Natural killer cell (primary cell): ENCODE data around the gene MMP10. TPM values are rescaled to one million over a fixed set of nuclear protein-coding genes. Genes with fewer than 3 reads are reported as not detected.

Source experiments
- ATAC-seq, 3 donors: fragments of 150-1000 bp in 2 of 3; fragments of 200-7000 bp in 1 of 3; cut with Tn5 transposase; 1 replicate in 1 of 3; 2 replicates in 2 of 3; pipeline ENCODE4 v1.10.0; 2021; ENCODE audit warnings: mild to moderate bottlenecking in 2 of 3, moderate library complexity in 2 of 3
- DNase-seq, 2 donors: peaks; one replicate each; pipeline versions ENCODE4 v3.0.0 to v3.0.0-alpha.2; 2013 to 2021; ENCODE audit warnings: mixed read lengths in 1 of 2
- H3K27ac ChIP-seq: one replicate; pipeline ENCODE4 v1.5.1; 2013; ENCODE audit warnings: mild to moderate bottlenecking, low read length
- H3K27me3 ChIP-seq: one replicate; pipeline ENCODE4 v1.6.1; 2013; ENCODE audit warnings: low read length; ENCODE audit not compliant: control insufficient read depth, insufficient read depth
- H3K36me3 ChIP-seq: one replicate; pipeline ENCODE4 v1.6.1; 2013; ENCODE audit warnings: low read length; ENCODE audit not compliant: control insufficient read depth, insufficient read depth
- H3K4me1 ChIP-seq: one replicate; pipeline ENCODE4 v1.6.1; 2013; ENCODE audit warnings: low read length; ENCODE audit not compliant: control insufficient read depth, insufficient read depth
- H3K4me3 ChIP-seq: one replicate; pipeline ENCODE4 v1.5.1; 2013; ENCODE audit warnings: low read length
- H3K9me3 ChIP-seq: one replicate; pipeline ENCODE4 v1.6.1; 2013; ENCODE audit warnings: low read length; ENCODE audit not compliant: control insufficient read depth, insufficient read depth
- H3K27ac Mint-ChIP-seq, 2 donors: one replicate each; pipeline ENCODE4 v1.8.0; 2022; ENCODE audit warnings: mild to moderate bottlenecking in 2 of 2, mixed read lengths in 2 of 2, moderate library complexity in 1 of 2
- H3K27me3 Mint-ChIP-seq, 2 donors: one replicate each; pipeline ENCODE4 v1.8.0; 2022; ENCODE audit warnings: low read depth in 2 of 2, mixed read lengths in 2 of 2
- H3K36me3 Mint-ChIP-seq: one replicate; pipeline ENCODE4 v1.8.0; 2022; ENCODE audit warnings: mixed read lengths
- H3K4me1 Mint-ChIP-seq, 2 donors: one replicate each; pipeline ENCODE4 v1.8.0; 2022; ENCODE audit warnings: mixed read lengths in 2 of 2
- H3K4me3 Mint-ChIP-seq: one replicate; pipeline ENCODE4 v1.8.0; 2022; ENCODE audit warnings: mild to moderate bottlenecking, moderate library complexity, mixed read lengths
- H3K9me3 Mint-ChIP-seq, 2 donors: one replicate each; pipeline ENCODE4 v1.8.0; 2022; ENCODE audit warnings: mixed read lengths in 2 of 2
- WGBS: methylation state at CpG from one replicate; pipeline ENCODE4 v1.1.7; 2013; ENCODE audit warnings: missing lambda C conversion rate; ENCODE audit not compliant: insufficient coverage; 5-methylcytosine and 5-hydroxymethylcytosine counted together
- intact Hi-C: fragments of 100-400 bp; cut with micrococcal nuclease; formaldehyde crosslinking; loops from one replicate; pipeline ENCODE4 v1.14.2; 2022
- total RNA-seq, 4 donors: library from RNA; stranded (reverse); fragments of 120-200 nt in 1 of 4; gene quantifications; one replicate each; pipeline versions ENCODE4 v1.2.3 to v1.2.4, GENCODE V29; 2013 to 2022
- TF ChIP-seq, protein P1 (sequence below): fragments of 200-600 bp; IDR thresholded peaks from one replicate; pipeline ENCODE4 v1.8.0; 2022; ENCODE audit warnings: antibody characterized with exemption

MMP10 gene
- total RNA-seq, 3 donors from 2014 or later (not counting 1 experiment from before 2014, with no cell fraction given) = not detected

DNA sequence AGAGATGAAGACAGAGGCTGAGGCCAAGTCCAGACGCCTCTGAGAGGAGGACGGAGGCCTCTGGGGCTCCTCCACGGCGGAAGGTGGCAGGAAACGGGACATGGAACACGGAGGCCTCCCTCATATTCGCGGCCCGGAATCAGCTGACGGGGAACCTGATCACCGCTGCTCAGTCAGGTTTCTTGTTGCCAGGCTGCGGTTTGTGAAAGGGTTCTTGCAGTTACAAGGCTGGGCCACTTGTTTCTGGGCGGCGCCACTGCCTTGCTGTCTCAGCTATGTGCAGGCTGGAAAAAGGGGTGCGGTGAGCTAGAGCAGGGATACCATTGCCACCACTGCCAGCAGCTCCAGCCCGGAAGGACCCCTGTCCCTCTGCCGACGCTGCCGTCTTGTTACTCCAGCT lies 27.5 kb upstream of the MMP10 start:
- no peak overlapping the region for H3K27ac ChIP-seq
- no peak overlapping the region for H3K4me3 ChIP-seq
- intact Hi-C loops = no loop called here
- peaks cover 3 to 9% of the 10 kb centered on the region in 2 donors for H3K27me3 Mint-ChIP-seq
- peaks cover 0 to 4% of the 10 kb centered on the region in 2 donors for H3K9me3 Mint-ChIP-seq
- H3K4me1 ChIP-seq = no peaks in the 10 kb centered on the region
- H3K9me3 ChIP-seq = no peaks in the 10 kb centered on the region
- H3K36me3 ChIP-seq = no peaks in the 10 kb centered on the region
- DNase-seq = no peak
- H3K4me3 Mint-ChIP-seq = no peak overlapping the region
- H3K27ac Mint-ChIP-seq = no peak overlapping the region
- no peak for ATAC-seq
- H3K36me3 Mint-ChIP-seq = no peaks in the 10 kb centered on the region
- no peaks in the 10 kb centered on the region for H3K27me3 ChIP-seq
- WGBS = 61% methylated on average over 19 of the region's 19 CpGs
- TF ChIP-seq, protein P1, sequence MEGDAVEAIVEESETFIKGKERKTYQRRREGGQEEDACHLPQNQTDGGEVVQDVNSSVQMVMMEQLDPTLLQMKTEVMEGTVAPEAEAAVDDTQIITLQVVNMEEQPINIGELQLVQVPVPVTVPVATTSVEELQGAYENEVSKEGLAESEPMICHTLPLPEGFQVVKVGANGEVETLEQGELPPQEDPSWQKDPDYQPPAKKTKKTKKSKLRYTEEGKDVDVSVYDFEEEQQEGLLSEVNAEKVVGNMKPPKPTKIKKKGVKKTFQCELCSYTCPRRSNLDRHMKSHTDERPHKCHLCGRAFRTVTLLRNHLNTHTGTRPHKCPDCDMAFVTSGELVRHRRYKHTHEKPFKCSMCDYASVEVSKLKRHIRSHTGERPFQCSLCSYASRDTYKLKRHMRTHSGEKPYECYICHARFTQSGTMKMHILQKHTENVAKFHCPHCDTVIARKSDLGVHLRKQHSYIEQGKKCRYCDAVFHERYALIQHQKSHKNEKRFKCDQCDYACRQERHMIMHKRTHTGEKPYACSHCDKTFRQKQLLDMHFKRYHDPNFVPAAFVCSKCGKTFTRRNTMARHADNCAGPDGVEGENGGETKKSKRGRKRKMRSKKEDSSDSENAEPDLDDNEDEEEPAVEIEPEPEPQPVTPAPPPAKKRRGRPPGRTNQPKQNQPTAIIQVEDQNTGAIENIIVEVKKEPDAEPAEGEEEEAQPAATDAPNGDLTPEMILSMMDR = no peak
- H3K4me1 Mint-ChIP-seq = no peaks in the 10 kb centered on the region

DNA sequence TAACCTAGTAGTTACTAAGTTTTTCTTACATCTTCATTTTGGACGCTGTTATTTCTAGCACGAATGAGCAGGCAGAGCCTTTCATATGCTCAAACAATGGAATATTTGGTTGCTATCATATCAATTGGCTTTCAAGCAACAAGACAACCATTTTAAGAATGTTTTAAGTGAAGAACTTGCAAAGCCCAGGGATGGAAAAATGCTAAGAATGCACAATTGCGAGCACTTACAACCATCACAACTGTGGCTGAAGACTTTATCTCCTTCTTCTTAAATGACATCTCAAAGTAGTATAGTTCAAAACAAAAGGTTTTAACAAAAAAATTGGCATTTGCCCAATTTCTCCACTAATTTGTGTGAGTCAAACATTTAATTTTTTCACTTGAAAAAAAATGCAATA lies 25.9 kb upstream of the MMP10 start:
- H3K4me1 ChIP-seq = no peaks in the 10 kb centered on the region
- H3K36me3 Mint-ChIP-seq = no peaks in the 10 kb centered on the region
- no peak overlapping the region for H3K4me3 Mint-ChIP-seq
- WGBS = 89% methylated on average over 3 of the region's 3 CpGs
- H3K9me3 ChIP-seq = no peaks in the 10 kb centered on the region
- H3K9me3 Mint-ChIP-seq = peaks cover 0 to 3% of the 10 kb centered on the region in 2 donors
- no peak overlapping the region for H3K27ac ChIP-seq
- ATAC-seq (no peak), DNase-seq (no peak)
- TF ChIP-seq, protein P1 = no peak
- no peaks in the 10 kb centered on the region for H3K4me1 Mint-ChIP-seq
- no peaks in the 10 kb centered on the region for H3K27me3 ChIP-seq
- no peak overlapping the region for H3K4me3 ChIP-seq
- H3K27me3 Mint-ChIP-seq = peaks cover 3 to 9% of the 10 kb centered on the region in 2 donors
- H3K27ac Mint-ChIP-seq = no peak overlapping the region
- intact Hi-C loops = no loop called here
- H3K36me3 ChIP-seq = no peaks in the 10 kb centered on the region

DNA sequence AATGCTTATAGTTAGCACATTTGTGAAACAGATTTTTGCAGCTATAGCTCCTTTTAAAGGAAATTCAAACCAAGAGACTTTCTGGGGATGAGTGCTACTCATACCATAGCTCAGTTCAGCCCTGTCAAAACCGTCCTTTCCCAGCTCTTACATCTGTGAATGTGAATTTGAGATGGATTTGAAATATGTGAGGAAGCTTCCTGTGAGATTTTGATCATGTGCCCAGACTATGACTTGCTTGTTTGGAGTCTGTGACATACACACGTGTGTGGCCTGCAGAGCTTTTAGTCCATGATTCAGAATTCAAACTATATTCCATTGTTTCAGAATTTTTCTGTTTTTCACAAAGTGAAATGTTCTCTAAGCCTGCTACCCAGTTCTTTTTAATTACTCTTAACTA lies 21.9 kb upstream of the MMP10 start:
- peaks cover 0 to 3% of the 10 kb centered on the region in 2 donors for H3K27me3 Mint-ChIP-seq
- intact Hi-C loops = no loop called here

DNA sequence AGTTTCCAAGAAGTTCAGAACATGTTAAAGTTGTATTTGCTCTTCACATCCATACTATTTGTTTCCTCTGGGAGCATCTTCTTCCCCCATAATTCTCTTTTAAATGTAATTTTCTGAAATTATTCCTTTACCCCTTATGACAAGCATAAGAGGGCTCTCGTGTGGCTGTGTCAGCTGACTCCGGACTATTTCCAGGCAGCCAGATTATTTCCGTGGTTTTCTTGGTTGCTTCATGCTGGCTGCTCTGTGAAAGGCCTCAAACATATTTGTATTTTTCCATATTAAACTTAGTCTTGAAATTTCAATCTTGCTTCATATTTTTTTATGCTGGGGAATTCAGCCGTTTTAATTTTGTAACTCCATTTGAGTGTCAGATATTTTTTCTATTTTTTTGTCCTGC lies 20.3 kb upstream of the MMP10 start:
- H3K27ac Mint-ChIP-seq = no peak overlapping the region
- TF ChIP-seq, protein P1 = no peak
- H3K4me1 Mint-ChIP-seq = no peaks in the 10 kb centered on the region
- no peaks in the 10 kb centered on the region for H3K36me3 Mint-ChIP-seq
- H3K27me3 ChIP-seq = no peaks in the 10 kb centered on the region
- WGBS = 81% methylated on average over 4 of the region's 4 CpGs
- H3K4me3 ChIP-seq = no peak overlapping the region
- no peak for ATAC-seq
- H3K36me3 ChIP-seq = no peaks in the 10 kb centered on the region
- intact Hi-C loops = no loop called here
- H3K9me3 Mint-ChIP-seq = peaks cover 0 to 3% of the 10 kb centered on the region in 2 donors
- no peak for DNase-seq
- H3K27me3 Mint-ChIP-seq = peaks cover 0 to 2% of the 10 kb centered on the region in 2 donors
- H3K27ac ChIP-seq = no peak overlapping the region
- no peaks in the 10 kb centered on the region for H3K9me3 ChIP-seq
- no peak overlapping the region for H3K4me3 Mint-ChIP-seq
- no peaks in the 10 kb centered on the region for H3K4me1 ChIP-seq

More for the DNA sequence above, 21.9 kb upstream of the MMP10 start:
- H3K4me1 Mint-ChIP-seq = no peaks in the 10 kb centered on the region
- H3K4me3 Mint-ChIP-seq = no peak overlapping the region
- no peak for DNase-seq
- Histone ChIP-seq H3K36me3 (no peaks in the 10 kb centered on the region), H3K4me3 (no peak overlapping the region), H3K27ac (no peak overlapping the region), H3K4me1 (no peaks in the 10 kb centered on the region), H3K27me3 (no peaks in the 10 kb centered on the region), H3K9me3 (no peaks in the 10 kb centered on the region)
- WGBS = 6% methylated on average over 2 of the region's 2 CpGs
- H3K9me3 Mint-ChIP-seq = peaks cover 0 to 3% of the 10 kb centered on the region in 2 donors
- H3K36me3 Mint-ChIP-seq = no peaks in the 10 kb centered on the region
- no peak for ATAC-seq
- TF ChIP-seq, protein P1 = no peak
- no peak overlapping the region for H3K27ac Mint-ChIP-seq
